Left hindlimb (tissue), 1 donor: Measurements from ENCODE around the gene MAP4K2.

ENCODE experiments used
- DNase-seq: peaks from one replicate; pipeline ENCODE4 v3.0.0-alpha.2; 2018

The MAP4K2 gene

GRCh38 chr11:64753380-64754123 is 49.5 kb downstream of the MAP4K2 start:
- no peak for DNase-seq

GRCh38 chr11:64753019-64753379 is 50.0 kb downstream of the MAP4K2 start:
- no peak for DNase-seq

- DNase-seq: no peak
These were observed 50.6 kb downstream of the MAP4K2 start for GRCh38 chr11:64752175-64752970.

GRCh38 chr11:64751580-64751979 is 51.4 kb downstream of the MAP4K2 start:
- no peak for DNase-seq

- no peak for DNase-seq
These were observed 51.9 kb downstream of the MAP4K2 start for GRCh38 chr11:64751136-64751535.

GRCh38 chr11:64750361-64751054 is 52.5 kb downstream of the MAP4K2 start:
- DNase-seq: no peak

GRCh38 chr11:64747961-64748665 is 54.9 kb downstream of the MAP4K2 start:
- peak; percentile 8 for DNase-seq

GRCh38 chr11:64746486-64746885 is 56.5 kb downstream of the MAP4K2 start:
- no peak for DNase-seq

GRCh38 chr11:64745521-64746328 is 57.3 kb downstream of the MAP4K2 start:
- DNase-seq: peak; percentile 82

- peak; percentile 73 for DNase-seq
These were observed 57.9 kb downstream of the MAP4K2 start for GRCh38 chr11:64745189-64745520.

- no peak for DNase-seq
These were observed 58.3 kb downstream of the MAP4K2 start for GRCh38 chr11:64744544-64745188.

GRCh38 chr11:64743591-64744543 is 59.1 kb downstream of the MAP4K2 start, which contains the start of gene RASGRP2:
Gene RASGRP2, minus strand, starts transcription at chr11:64744142. Its CDS starts 1,276 bp downstream, at chr11:64742866.
- no peak for DNase-seq

- DNase-seq: peak; percentile 64
These were observed 60.0 kb downstream of the MAP4K2 start for GRCh38 chr11:64742889-64743590.

- no peak for DNase-seq
These were observed 60.7 kb downstream of the MAP4K2 start for GRCh38 chr11:64742087-64742888.

GRCh38 chr11:64741375-64742086 is 61.5 kb downstream of the MAP4K2 start:
- no peak for DNase-seq

GRCh38 chr11:64739871-64740270 is 63.1 kb downstream of the MAP4K2 start:
- no peak for DNase-seq

- no peak for DNase-seq
These were observed 66.4 kb downstream of the MAP4K2 start for GRCh38 chr11:64736654-64737053.

- no peak for DNase-seq
These were observed 67.2 kb downstream of the MAP4K2 start for GRCh38 chr11:64735725-64736259.
